ENCODE measurements around the gene SLC15A3.

The SLC15A3 gene

DNA sequence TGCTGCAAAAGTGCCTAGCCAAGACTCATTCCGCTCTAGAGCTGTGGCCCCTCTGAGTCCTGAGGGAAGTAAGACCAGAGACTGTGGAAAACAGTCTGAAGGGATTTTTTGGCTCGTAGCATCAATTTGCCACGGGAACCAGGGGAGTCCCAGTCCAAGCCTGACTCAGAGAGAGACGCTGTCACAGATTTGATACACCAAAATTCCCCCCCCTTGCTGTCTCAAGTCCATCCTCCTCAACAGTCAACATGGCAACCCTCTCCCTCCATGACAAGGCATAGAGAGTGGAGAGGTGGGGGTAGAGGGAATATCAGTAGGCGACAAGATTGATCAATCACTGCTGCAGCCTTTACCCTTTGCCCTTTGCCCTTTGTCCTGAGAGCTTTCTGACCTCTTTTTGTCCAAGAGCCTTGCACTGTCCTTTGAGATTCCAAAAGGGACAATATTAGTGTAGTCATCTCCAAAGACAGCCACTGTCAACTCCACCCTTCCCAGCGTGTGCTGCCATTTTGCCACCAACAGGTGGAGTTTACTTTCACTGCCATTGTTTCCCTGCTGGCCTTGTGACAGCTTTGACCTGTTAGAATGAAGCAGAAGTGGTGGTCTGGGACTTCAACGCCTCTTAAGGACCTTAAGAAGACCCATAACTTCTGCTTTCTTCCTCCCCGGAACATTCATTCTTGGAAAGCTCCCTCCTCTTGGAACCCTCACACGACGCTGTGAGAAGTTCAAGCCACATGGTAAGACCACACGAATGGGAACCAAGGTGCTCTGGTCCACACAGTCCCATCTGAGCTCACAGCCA, 7.3 kb downstream of the SLC15A3 start:
- DNase-seq, result peak; percentile 20

DNA sequence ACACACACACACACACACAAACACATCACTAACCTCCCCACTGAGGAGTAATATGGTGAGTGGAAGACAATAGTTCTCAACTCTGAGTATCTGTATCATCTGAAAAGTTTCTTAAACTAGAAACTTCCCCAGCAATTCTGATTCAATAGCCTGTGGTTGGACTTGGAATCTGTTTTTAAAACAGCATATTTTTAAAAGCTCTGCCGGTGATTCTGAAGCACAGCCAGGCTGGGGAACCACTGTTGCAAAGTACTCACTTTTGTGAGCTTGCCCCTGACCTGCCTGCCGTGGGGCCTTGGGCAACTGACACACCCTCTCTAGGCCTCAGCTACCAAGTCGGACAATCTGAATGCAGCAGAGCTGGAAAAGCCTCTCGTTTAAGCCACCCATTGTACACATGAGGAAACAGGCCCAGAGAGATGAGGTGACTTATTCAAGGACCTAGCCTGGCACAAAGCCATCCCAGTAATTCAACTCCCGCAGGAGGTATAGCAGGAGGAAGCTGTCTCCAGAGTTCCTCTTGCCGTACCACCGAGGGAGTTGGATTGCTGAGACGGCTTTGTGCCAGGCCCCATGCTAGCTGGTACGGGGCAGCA, 8.9 kb downstream of the SLC15A3 start:
- DNase-seq, result no peak

DNA sequence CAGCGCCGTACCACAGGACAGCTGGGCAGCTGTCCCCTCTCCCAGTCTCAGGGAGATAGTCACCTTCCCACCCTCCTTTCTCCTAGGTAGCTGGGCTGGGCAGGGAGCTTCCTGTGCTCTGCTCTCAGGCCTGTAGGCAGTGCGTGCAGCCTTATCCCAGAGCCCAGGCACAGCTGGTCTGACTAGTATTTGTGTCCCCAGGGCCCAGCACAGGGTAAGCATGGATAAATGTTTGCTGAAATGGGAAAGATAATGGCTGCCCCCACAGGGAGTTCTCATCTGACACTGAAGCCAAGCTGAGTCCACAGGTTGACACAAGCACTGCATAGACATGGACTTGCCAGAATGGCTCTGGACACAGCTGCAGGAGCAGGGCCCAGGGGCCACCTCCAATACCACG, 9.8 kb downstream of the SLC15A3 start:
- no peak for DNase-seq

DNA sequence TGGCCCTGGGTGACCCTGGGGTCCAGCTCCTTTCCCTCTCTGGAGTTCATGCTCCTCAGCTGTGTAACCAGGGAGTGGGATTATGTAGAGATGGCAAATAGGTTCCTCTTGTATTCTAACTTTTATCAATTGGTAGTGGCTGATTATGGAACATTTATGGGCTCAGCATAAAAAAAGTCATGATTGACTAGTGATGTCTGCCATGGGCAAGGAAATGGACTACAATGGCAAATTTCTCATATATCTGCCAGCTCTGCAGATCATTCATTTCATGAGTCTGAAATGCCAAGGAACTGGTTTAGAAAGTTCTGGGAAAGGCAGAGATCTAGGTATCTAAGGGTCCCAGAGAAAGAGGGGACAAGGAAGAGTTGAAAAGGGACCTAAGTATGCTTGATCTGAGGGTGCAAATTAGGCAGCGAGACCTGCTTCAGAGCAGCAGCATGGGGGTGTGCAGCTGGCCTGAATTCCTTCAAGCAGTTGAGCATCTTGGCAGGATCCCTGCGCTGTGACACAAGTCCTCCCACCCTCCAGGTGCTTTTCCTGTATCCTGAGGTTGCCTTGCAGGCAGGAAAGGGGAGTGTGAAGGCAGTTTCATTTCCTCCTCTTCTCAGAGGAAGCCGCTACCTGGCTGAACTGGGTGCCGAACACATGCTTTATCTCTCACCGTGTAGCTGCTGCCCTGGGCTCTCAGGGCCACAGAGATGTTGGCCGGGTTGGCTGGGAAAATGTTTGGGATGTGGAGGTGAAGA, 10.4 kb downstream of the SLC15A3 start:
- no peak for DNase-seq

DNA sequence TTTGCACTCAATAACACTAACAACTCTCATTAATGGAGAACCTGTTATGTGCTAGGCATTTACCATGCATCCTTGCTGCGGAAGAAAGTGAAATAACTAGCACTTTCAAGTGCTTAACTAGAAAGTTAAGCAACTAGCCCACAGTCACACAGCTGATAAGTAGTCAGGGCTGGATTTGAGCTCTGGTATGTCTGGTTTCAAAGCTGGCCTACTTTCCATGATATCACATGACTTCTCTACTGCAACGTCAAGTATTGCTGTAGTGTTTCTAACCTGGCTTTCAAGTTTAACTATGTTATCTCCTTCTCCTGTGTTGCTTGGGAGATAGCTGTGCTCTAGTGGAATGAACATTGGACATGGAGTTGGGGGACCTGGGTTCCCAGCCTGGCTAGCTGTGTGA, 12.1 kb downstream of the SLC15A3 start:
- DNase-seq, result no peak

DNA sequence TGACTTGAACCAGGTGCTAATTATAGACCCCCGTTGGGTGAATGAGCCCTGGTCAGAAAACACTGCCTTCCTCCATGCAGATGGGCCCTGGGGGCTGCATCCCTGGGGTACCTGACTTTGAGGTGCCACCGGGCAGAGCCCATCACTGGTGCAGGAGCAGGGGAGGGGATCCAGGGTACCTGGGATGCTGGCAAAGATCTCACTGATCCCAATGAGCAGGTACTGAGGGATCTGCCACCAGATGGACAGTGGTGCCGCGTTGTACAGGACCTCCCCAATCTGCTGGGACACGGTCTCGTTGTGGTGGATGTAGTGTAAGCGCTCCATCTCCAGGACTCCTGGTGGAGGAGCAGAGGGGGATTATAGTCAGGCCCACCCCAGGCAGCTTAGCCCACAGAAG, 12.7 kb downstream of the SLC15A3 start:
- no peak for DNase-seq

DNA sequence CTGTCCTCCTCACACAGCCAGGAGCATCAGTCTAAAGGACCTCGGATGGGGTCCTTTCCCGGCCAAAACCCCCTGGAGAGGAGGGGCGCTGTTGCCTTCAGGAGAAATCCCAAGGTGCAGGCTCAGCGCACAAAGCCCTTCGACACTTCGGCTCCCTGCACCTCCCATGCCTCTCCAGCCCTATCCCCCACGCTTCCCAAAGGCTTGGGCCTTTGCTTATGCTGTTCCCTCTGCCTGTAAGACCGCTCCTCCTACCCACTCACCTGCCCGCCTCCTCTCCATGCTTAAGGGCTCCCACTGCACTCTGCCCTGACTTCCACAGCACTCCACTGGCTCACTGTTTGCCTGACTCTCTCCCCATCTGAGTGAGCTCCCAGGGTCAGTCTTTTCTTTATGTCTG, 13.5 kb downstream of the SLC15A3 start:
- no peak for DNase-seq

DNA sequence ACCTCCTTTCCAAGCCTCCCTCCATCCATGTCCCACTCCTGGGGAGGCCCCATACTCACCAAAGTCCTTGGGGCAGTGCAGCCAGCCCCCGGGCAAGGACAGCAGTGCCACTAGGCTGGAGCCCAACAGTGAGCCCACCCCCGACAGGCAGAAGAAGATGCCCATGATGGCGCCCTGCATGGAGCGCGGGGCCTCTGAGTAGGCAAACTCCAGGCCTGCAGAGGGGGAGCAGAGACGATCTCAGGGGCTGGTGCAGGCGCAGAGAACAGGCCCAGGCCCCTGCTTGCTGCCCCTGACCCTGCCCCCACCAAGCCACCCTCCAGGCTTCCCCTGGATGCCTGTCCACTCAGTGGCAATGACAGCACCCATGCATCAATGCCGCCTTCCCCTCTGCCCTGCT, 14.2 kb downstream of the SLC15A3 start:
- DNase-seq, result no peak

DNA sequence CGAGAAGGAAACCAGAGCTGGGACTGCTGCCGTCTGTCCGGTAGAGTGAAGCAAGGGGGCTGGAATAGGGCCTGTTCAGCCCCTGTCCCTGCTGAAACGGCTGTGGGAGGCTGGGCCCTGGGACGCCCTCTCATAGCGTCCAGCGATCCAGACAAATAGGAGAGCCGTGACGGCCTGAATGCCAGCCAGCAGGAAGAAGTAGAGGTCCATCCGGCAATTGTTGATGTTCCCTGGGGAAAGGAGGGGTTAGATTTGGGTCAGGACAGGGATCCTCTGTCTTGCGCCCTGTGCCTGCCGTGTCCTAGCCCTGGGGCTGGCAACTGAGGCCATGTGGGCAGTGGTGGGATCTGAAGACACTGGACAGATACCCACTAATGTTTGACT, 14.8 kb downstream of the SLC15A3 start:
- no peak for DNase-seq

DNA sequence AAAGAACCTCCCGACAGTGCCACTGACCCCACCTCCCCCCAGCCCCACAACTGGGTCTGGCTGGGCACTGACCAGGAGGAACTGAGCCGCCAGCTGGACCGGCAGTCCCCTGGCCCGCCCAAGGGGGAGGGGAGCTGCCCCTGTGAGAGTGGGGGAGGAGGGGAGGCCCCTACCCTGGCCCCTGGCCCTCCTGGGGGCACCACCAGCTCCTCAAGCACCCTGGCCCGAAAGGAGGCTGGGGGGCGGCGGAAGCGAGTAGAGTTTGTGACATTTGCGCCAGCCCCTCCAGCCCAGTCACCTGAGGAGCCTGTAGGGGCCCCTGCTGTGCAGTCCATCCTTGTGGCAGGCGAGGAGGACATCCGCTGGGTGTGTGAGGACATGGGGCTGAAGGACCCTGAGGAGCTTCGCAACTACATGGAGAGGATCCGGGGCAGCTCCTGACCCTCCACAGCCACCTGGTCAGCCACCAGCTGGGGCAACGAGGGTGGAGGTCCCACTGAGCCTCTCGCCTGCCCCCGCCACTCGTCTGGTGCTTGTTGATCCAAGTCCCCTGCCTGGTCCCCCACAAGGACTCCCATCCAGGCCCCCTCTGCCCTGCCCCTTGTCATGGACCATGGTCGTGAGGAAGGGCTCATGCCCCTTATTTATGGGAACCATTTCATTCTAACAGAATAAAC, 15.4 kb downstream of the SLC15A3 start:
- no peak for DNase-seq

DNA sequence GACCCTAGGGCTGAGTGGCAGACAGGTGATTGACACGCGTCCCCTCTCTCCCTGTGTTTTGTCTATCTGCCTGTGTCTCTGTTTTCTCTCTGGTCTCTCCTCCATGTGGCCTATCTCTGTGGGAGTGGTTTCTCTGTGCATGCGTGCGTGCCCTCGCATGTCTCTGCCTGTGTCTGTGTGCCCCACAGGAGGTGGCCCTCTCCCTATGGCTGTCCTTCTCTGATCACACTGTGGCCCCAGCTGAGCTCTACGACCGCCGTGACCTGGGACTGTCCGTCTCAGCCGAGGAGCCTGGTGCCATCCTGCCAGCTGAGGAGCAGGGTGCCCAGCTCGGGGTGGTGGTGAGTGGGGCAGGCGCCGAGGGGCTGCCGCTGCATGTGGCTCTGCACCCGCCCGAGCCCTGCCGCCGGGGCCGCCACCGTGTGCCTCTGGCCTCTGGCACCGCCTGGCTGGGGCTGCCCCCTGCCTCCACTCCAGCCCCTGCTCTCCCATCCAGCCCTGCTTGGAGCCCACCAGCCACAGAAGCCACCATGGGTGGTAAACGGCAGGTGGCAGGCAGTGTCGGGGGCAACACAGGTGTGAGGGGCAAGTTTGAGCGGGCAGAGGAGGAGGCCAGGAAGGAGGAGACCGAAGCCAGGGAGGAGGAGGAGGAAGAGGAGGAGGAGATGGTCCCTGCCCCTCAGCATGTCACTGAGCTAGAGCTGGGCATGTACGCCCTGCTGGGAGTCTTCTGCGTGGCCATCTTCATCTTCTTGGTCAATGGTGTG, 16.1 kb downstream of the SLC15A3 start:
- no peak for DNase-seq

DNA sequence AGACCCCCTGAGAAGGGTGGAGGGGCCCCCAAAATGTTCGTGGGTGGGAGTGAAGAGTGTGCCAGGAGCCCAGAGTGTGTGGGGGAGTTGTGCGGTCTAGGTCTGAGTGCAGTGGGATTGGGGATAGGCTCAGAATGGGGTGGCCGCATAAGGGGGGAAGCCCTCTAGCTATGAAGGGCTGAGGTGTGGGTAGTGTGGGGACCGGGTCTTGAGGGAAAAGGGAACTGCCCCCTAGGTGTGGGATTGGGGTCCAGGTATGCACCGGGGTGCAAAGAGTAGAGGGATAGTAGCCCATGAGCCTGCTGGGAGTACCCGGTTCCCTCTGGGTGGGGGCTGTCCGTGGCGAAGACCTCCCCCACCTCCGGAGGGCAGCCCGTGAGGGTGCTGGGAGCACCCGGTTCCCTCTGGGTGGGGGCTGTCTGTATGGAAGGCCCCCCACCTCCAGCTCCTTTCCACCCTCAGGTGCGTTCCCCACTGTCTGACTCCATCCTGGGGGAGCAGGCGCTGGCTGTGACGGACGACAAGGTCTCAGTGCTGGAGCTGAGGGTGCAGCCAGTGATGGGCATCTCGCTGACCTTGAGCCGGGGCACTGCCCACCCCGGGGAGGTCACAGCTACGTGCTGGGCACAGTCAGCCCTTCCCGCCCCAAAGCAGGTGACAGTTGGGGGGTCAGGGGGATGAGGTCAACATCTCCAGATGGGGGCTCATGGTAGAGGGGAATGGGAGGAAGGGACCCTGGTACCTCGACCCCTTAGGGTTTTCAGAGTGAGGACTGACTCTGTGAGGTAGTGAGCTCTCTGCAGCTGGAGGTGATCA, 17.0 kb downstream of the SLC15A3 start:
- no peak for DNase-seq

DNA sequence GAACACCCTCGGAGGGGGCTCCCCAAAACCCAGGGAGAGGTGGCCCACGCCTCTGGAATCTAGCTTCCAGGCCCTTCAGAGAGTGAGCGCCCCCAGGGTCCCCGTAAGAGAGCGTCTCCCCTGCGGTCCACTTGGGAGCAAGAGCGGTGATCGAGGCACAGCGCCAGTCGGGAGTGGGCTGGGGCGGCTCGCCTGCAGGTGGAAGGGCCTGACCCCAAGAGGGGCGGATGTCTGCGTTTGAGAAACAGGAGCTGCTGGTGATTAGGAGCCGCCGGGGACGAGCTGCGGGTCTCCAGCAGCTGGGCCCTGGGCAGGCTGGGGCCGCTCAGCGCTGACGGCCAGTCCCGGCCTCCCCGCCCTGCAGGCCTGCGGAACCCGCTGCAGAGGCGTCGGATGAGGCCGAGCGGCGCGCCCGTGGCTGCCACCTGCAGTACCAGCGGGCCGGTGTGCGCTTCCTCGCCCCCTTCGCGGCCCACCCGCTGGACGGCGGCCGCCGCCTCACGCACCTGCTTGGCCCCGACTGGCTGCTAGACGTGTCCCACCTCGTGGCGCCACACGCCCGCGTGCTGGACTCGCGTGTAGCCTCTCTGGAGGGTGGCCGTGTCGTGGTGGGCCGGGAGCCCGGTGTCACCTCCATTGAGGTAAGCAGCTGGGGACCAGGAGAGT, 17.7 kb downstream of the SLC15A3 start:
- no peak for DNase-seq

DNA sequence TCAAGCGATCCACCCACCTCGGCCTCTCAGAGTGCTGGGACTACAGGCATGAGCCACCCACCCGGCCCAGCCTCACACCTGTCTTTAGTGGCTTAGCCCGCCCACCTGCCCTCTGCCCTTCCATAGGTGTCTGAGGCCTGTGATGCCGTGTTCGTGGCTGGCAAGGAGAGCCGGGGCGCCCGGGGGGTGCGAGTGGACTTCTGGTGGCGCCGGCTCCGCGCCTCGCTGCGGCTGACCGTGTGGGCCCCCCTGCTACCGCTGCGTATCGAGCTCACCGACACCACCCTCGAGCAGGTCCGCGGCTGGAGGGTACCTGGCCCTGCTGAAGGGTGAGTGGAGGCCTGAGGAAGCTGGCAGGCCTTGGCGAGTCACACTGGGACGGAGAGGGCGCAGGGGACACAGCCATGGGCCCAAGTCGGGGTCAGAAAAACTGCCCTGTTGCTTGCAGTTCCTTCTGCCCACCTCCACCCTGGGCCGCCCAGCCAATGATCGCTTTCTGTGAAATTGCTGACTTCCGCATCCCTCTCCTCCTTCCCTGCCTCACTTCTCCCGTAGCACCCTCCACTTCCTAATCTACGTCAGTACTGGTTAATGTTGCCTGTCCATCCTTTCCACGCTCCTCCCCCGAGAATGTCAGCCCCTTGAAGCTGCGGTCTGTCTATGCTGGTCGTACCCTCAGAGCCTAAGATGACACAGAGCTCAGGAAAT, 18.4 kb downstream of the SLC15A3 start:
- DNase-seq, result no peak

DNA sequence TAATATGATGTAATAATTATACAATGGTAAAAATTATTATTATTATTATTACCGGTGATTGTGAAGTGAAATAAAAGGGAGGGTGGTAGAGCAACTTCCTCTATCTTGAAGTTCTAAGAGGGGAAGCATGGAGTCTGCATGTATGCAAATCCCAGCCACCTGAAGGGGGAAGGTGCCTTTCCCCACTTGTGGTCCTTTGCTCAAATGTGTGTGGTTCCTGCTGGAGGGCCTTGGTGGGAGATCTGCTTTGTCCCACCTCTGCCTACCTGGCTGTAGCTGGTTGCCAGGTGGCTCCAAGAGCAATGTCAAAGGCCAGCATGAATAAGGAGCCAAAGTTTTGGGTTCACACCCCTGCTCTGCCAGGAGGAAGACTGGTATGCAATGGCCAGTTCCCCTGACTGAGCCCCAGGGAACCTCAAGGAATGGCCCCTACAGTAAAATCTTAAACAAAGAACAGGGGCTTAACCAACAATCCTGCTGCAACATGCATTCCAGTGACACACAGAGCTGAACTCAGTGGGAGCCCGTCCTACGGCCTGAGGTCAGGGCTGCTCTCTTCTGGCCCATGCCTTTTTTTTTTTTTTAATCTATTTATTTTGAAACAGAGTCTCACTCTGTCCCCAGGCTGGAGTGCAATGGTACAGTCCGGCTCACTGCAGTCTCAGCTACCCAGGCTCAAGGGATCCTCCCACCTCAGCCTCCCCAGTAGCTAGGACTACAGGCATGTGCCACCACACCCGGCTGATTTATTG, 19.2 kb downstream of the SLC15A3 start:
- DNase-seq, result no peak

DNA sequence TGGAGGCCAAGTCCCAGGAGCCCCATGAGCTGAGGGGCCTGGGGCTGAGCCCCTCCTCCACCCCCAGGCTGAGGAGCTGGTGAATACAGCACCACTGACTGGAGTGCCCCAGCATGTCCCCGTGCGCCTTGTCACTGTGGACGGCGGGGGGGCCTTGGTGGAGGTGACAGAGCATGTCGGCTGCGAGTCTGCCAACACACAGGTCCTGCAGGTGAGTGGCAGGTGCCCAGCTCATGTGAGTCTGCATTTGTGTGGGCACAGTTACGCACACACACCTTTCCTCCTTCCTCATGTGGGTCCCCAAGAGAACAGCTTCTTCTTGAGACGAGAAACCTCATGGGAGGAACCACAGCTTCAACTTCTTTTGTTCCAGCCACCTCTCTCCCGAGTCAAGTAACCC, 20.1 kb downstream of the SLC15A3 start:
- no peak for DNase-seq

DNA sequence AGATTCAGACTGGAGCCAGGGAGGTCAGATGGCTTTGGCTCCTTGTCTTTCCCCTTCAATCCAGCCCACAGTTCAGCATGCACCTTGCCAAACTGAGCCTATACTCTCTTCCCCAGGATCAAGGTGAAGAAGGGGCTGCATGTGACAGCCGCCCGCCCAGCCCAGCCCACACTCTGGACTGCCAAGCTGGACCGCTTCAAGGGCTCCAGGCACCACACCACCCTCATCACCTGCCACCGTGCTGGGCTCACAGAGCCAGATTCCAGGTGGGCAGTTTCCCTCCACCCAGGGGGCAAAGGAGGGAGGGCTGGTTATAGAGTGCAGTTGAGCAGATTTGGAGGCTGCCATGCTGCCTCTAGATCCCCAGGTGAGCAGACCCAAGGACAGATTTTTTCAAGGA, 21.6 kb downstream of the SLC15A3 start:
- no peak for DNase-seq

DNA sequence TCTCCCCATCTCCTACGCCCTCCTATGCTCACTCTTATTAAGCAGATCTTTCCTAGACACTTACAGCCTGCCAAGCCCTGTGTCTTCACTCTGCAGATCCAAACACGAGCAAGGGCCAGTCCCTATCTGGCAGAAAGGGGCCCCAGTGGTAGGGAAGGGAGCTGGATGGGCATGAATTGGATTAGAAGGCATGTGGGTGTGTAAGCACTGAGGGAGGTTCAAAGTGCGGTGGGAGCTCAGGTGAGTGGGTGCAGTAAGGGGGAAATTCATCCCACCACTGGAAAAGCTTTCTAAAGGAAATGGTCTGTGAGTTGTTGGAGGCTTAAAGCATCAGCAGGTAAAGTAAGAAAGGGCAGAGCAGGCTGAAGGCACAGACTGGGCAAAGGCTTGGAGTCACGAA, 22.2 kb downstream of the SLC15A3 start:
- no peak for DNase-seq

DNA sequence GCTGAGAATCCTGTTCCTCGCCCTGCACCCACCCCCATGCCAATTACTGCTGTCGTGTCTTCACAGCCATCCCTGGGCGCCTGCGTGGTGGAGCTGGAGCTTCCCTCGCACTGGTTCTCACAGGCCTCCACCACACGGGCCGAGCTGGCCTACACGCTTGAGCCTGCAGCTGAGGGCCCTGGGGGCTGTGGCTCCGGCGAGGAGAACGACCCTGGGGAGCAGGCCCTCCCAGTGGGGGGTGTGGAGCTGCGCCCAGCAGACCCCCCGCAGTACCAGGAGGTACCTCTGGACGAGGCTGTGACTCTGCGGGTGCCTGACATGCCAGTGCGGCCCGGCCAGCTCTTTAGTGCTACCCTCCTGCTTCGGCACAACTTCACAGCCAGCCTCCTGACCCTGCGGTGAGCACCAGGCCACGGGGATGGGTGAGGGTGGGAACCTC, 23.4 kb downstream of the SLC15A3 start:
- no peak for DNase-seq

DNA sequence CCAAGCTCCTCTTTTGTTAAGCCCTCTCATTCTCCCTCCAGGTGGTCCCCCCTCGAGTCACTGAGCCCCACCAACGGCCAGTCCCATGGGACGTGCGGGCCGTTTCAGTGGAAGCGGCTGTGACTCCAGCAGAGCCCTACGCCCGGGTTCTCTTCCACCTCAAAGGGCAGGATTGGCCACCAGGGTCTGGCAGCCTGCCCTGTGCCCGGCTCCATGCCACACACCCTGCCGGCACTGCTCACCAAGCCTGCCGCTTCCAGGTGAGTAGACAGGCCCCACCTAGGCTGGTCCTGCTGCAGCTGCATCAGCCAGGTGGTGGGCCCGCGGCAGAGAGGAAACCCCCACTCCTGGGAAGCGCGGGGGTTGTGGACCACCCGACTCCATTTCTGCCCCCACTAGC, 24.4 kb downstream of the SLC15A3 start:
- no peak for DNase-seq

Measured in hematopoietic multipotent progenitor cell treated with erythropoietin and hydrocortisone succinate and interleukin-3 and kit ligand, for 8 days (in vitro differentiated cells).